ENCODE results near the gene GPR157. TPM values are rescaled to one million over a fixed set of nuclear protein-coding genes. Genes with fewer than 3 reads are reported as not detected.
"Not testable (repeated sequence)": the region's sequence is repeated elsewhere in the genome, so short reads cannot be mapped to it uniquely, and the experiment has no call there.

GPR157 gene
- total and polyA plus RNA-seq, 8 donors: 15.2 to 36.5 (median 22.9) TPM

- intact Hi-C loops (cut with DNase I): loop anchor here in 1 of 2 donors (10.0 kb wide), 1 partner anchor 83 kb away; no protein-coding TSS in a partner anchor
- H3K27ac ChIP-seq: no peak overlapping the region
- peaks cover 0 to 11% of the 10 kb centered on the region in 2 donors for H3K36me3 ChIP-seq
- H3K9me3 ChIP-seq: no peaks in the 10 kb centered on the region
- ATAC-seq: no peak
- no peak for TF ChIP-seq CTCF (IDR thresholded peaks at IDR 0.05)
- H3K4me3 ChIP-seq: no peak overlapping the region
- no peaks in the 10 kb centered on the region for H3K27me3 ChIP-seq
- peaks cover 0 to 10% of the 10 kb centered on the region in 2 donors for H3K4me1 ChIP-seq
- DNase-seq: no peak
These were observed 30.8 kb downstream of the GPR157 start for GRCh38 chr1:9097947-9098705.

GRCh38 chr1:9095818-9096217, 33.1 kb downstream of the GPR157 start:
- Histone ChIP-seq H3K27me3 (no peaks in the 10 kb centered on the region), H3K4me3 (no peak overlapping the region), H3K27ac (no peak overlapping the region), H3K4me1 (peaks cover 0 to 16% of the 10 kb centered on the region in 2 donors), H3K9me3 (no peaks in the 10 kb centered on the region), H3K36me3 (no peaks in the 10 kb centered on the region)
- ATAC-seq: no peak
- no peak for DNase-seq
- intact Hi-C loops (cut with DNase I): loop anchor here in 1 of 2 donors (10.0 kb wide), 1 partner anchor 81 kb away; no protein-coding TSS in a partner anchor
- no peak for TF ChIP-seq CTCF (IDR thresholded peaks at IDR 0.05)

GRCh38 chr1:9093996-9094595, 34.8 kb downstream of the GPR157 start:
- H3K4me1 ChIP-seq: peaks cover 0 to 16% of the 10 kb centered on the region in 2 donors
- H3K4me3 ChIP-seq, H3K9me3 ChIP-seq, ATAC-seq, H3K36me3 ChIP-seq, DNase-seq, H3K27me3 ChIP-seq: not testable (repeated sequence)
- intact Hi-C loops (cut with DNase I): loop anchor here in 1 of 2 donors (10.0 kb wide), 1 partner anchor 79 kb away; no protein-coding TSS in a partner anchor
- H3K27ac ChIP-seq: peak overlapping the region in 1 of 2 donors; percentile 57

GRCh38 chr1:9093581-9093980, 35.3 kb downstream of the GPR157 start:
- Histone ChIP-seq H3K4me1 (peaks cover 0 to 16% of the 10 kb centered on the region in 2 donors), H3K9me3 (no peaks in the 10 kb centered on the region), H3K4me3 (no peak overlapping the region), H3K36me3 (no peaks in the 10 kb centered on the region), H3K27me3 (no peaks in the 10 kb centered on the region), H3K27ac (peak overlapping the region in 1 of 2 donors; percentile 57)
- ATAC-seq: no peak
- no peak for DNase-seq
- no peak for TF ChIP-seq CTCF (IDR thresholded peaks at IDR 0.05)
- intact Hi-C loops (cut with DNase I): loop anchor here in 1 of 2 donors (10.0 kb wide), 1 partner anchor 79 kb away; no protein-coding TSS in a partner anchor

- ATAC-seq (no peak), DNase-seq (no peak)
- H3K9me3 ChIP-seq: no peaks in the 10 kb centered on the region
- no peaks in the 10 kb centered on the region for H3K36me3 ChIP-seq
- intact Hi-C loops (cut with DNase I): loop anchor here in 1 of 2 donors (10.0 kb wide), 1 partner anchor 78 kb away; no protein-coding TSS in a partner anchor
- H3K27me3 ChIP-seq: no peaks in the 10 kb centered on the region
- no peak for TF ChIP-seq CTCF (IDR thresholded peaks at IDR 0.05)
- peak overlapping the region in 1 of 2 donors; percentile 57 for H3K27ac ChIP-seq
- no peak overlapping the region for H3K4me3 ChIP-seq
- peaks cover 0 to 21% of the 10 kb centered on the region in 2 donors for H3K4me1 ChIP-seq
These were observed 35.8 kb downstream of the GPR157 start for GRCh38 chr1:9093091-9093490.

Measured in left lung (tissue), 10 donors.